Measurements from ENCODE around the gene SLC25A30. TPM values are rescaled to one million over a fixed set of nuclear protein-coding genes. Genes with fewer than 3 reads are reported as not detected.
"Not testable (repeated sequence)": the region's sequence is repeated elsewhere in the genome, so short reads cannot be mapped to it uniquely, and the experiment has no call there.

The SLC25A30 gene
- total and polyA plus RNA-seq, 4 donors, result 12.3 to 31.9 (median 21.8) TPM

DNA sequence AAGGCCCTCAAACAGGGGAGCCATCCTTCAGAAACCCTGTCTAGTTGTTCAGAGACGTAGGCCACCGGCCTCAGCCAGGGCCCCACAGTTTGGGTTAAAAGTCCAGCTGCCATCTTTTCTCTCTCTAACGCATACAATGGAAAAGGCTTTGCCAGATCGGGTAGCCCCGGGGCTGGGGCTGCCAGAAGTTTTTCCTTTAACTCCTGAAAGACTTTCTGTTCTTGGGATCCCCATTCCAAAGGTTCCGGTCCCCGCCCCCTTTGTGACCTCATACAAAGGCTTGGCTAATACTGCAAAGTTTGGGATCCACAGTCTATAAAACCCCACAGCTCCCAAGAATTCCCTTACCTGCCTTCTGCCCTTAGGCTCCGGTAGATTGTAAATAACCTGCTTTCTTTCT, 37.5 kb downstream of the SLC25A30 start:
- H3K9me3 ChIP-seq (ENCODE audit: control insufficient read depth, low read length); H3K36me3 ChIP-seq (ENCODE audit: control insufficient read depth in 1 of 2, insufficient read depth in 2 of 2, low read length in 1 of 2); intact Hi-C loops (cut with DNase I); ATAC-seq (ENCODE audit: low FRiP score); H3K4me3 ChIP-seq (ENCODE audit: low read length in 2 of 2); DNase-seq; H3K27me3 ChIP-seq (ENCODE audit: control insufficient read depth in 1 of 2, insufficient read depth in 2 of 2, low read length in 1 of 2); H3K27ac ChIP-seq (ENCODE audit: low read depth in 1 of 2, low read length in 2 of 2); H3K4me1 ChIP-seq (ENCODE audit: control insufficient read depth in 1 of 2, insufficient read depth in 2 of 2, low read length in 2 of 2): not testable (repeated sequence)
- WGBS, 2 donors, result 64 to 66% methylated on average over 6 of the region's 8 CpGs

- not testable (repeated sequence) for H3K4me1 ChIP-seq (ENCODE audit: control insufficient read depth in 1 of 2, insufficient read depth in 2 of 2, low read length in 2 of 2); H3K4me3 ChIP-seq (ENCODE audit: low read length in 2 of 2); H3K9me3 ChIP-seq (ENCODE audit: control insufficient read depth, low read length); ATAC-seq (ENCODE audit: low FRiP score); DNase-seq; H3K27me3 ChIP-seq (ENCODE audit: control insufficient read depth in 1 of 2, insufficient read depth in 2 of 2, low read length in 1 of 2); H3K36me3 ChIP-seq (ENCODE audit: control insufficient read depth in 1 of 2, insufficient read depth in 2 of 2, low read length in 1 of 2); H3K27ac ChIP-seq (ENCODE audit: low read depth in 1 of 2, low read length in 2 of 2)
- WGBS, 2 donors, result 91% methylated on average over 7 to 8 of the region's 10 CpGs
- intact Hi-C loops (cut with DNase I), result loop anchor here (10.0 kb wide), 2 partner anchors 85 to 335 kb away; partner anchors contain the start of gene COG3 (in 1 of the 2)
Measured at GRCh38 chr13:45379516-45379915, 38.7 kb downstream of the SLC25A30 start.

DNA sequence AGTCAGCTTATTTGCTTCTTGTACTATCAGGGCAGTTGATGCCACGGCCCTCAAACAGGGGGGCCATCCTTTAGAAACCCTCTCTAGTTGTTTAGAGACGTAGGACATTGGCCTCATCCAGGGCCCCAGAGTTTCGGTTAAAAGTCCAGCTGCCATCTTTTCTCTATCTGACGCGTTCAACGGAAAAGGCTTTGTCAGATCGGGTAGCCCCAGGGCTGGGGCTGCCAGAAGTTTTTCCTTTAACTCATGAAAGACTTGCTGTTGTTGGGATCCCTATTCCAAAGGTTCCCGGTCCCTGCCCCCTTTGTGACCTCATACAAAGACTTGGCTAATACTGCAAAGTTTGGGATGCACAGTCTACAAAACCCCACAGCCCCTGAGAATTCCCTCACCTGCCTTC, 39.4 kb downstream of the SLC25A30 start:
- H3K4me1 ChIP-seq (ENCODE audit: control insufficient read depth in 1 of 2, insufficient read depth in 2 of 2, low read length in 2 of 2); H3K27me3 ChIP-seq (ENCODE audit: control insufficient read depth in 1 of 2, insufficient read depth in 2 of 2, low read length in 1 of 2); H3K36me3 ChIP-seq (ENCODE audit: control insufficient read depth in 1 of 2, insufficient read depth in 2 of 2, low read length in 1 of 2); ATAC-seq (ENCODE audit: low FRiP score); H3K4me3 ChIP-seq (ENCODE audit: low read length in 2 of 2); H3K9me3 ChIP-seq (ENCODE audit: control insufficient read depth, low read length); DNase-seq; H3K27ac ChIP-seq (ENCODE audit: low read depth in 1 of 2, low read length in 2 of 2): not testable (repeated sequence)
- intact Hi-C loops (cut with DNase I), result loop anchor here (10.0 kb wide), 2 partner anchors 86 to 334 kb away; partner anchors contain the start of gene COG3 (in 1 of the 2)
- 85 to 94% methylated on average over 8 of the region's 8 CpGs for WGBS, 2 donors

DNA sequence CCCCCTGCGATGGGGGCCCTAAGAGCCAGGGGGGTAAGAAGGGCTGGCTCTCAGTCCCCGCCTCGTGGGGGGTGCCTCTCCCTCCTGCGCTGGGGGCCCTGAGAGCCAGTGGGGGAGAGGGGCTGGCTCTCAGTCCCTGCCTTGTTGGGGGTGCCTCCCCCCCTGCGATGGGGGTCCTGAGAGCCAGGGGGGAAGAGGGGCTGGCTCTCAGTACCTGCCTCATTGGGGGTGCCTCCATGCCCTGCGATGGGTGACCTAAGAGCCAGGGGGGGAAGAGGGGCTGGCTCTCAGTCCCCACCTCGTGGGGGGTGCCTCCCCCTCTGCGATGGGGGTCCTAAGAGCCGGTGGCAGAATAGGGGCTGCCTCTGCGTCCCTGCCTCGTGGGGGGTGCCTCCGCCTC, 40.9 kb downstream of the SLC25A30 start:
- not testable (repeated sequence) for H3K4me3 ChIP-seq (ENCODE audit: low read length in 2 of 2); H3K27me3 ChIP-seq (ENCODE audit: control insufficient read depth in 1 of 2, insufficient read depth in 2 of 2, low read length in 1 of 2); H3K4me1 ChIP-seq (ENCODE audit: control insufficient read depth in 1 of 2, insufficient read depth in 2 of 2, low read length in 2 of 2); ATAC-seq (ENCODE audit: low FRiP score); H3K36me3 ChIP-seq (ENCODE audit: control insufficient read depth in 1 of 2, insufficient read depth in 2 of 2, low read length in 1 of 2); H3K27ac ChIP-seq (ENCODE audit: low read depth in 1 of 2, low read length in 2 of 2); DNase-seq; H3K9me3 ChIP-seq (ENCODE audit: control insufficient read depth, low read length)
- WGBS, 2 donors, result 90 to 91% methylated on average over 9 to 12 of the region's 12 CpGs
- intact Hi-C loops (cut with DNase I), result loop anchor here (10.0 kb wide), 2 partner anchors 87 to 333 kb away; partner anchors contain the start of gene COG3 (in 1 of the 2)

DNA sequence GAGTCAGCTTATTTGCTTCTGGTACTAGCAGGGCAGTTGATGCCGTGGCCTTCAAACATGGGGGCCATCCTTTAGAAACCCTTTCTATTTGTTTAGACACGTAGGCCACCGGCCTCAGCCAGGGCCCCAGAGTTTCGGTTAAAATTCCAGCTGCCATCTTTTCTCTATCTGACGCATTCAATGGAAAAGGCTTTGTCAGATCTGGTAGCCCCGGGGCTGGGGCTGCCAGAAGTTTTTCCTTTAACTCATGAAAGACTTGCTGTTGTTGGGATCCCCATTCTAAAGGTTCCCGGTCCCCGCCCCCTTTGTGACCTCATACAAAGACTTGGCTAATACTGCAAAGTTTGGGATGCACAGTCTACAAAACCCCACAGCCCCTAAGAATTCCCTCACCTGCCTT, 41.5 kb downstream of the SLC25A30 start:
- H3K4me1 ChIP-seq (ENCODE audit: control insufficient read depth in 1 of 2, insufficient read depth in 2 of 2, low read length in 2 of 2); H3K27ac ChIP-seq (ENCODE audit: low read depth in 1 of 2, low read length in 2 of 2); H3K27me3 ChIP-seq (ENCODE audit: control insufficient read depth in 1 of 2, insufficient read depth in 2 of 2, low read length in 1 of 2); ATAC-seq (ENCODE audit: low FRiP score); H3K36me3 ChIP-seq (ENCODE audit: control insufficient read depth in 1 of 2, insufficient read depth in 2 of 2, low read length in 1 of 2); H3K4me3 ChIP-seq (ENCODE audit: low read length in 2 of 2); H3K9me3 ChIP-seq (ENCODE audit: control insufficient read depth, low read length); DNase-seq: not testable (repeated sequence)
- WGBS, 2 donors, result 86 to 92% methylated on average over 8 of the region's 8 CpGs
- intact Hi-C loops (cut with DNase I), result loop anchor here (10.0 kb wide), 2 partner anchors 88 to 332 kb away; partner anchors contain the start of gene COG3 (in 1 of the 2)

GRCh38 chr13:45374917-45375316, 43.3 kb downstream of the SLC25A30 start:
- no peaks in the 10 kb centered on the region for H3K27me3 ChIP-seq (ENCODE audit: control insufficient read depth in 1 of 2, insufficient read depth in 2 of 2, low read length in 1 of 2)
- H3K4me1 ChIP-seq (ENCODE audit: control insufficient read depth in 1 of 2, insufficient read depth in 2 of 2, low read length in 2 of 2), result no peaks in the 10 kb centered on the region
- H3K27ac ChIP-seq (ENCODE audit: low read depth in 1 of 2, low read length in 2 of 2), result no peak overlapping the region
- ATAC-seq (ENCODE audit: low FRiP score) (no peak), DNase-seq (no peak)
- no peaks in the 10 kb centered on the region for H3K9me3 ChIP-seq (ENCODE audit: control insufficient read depth, low read length)
- 94 to 98% methylated on average over 3 of the region's 3 CpGs for WGBS, 2 donors
- no peaks in the 10 kb centered on the region for H3K36me3 ChIP-seq (ENCODE audit: control insufficient read depth in 1 of 2, insufficient read depth in 2 of 2, low read length in 1 of 2)
- intact Hi-C loops (cut with DNase I), result loop anchor here (10.0 kb wide), 2 partner anchors 90 to 330 kb away; partner anchors contain the start of gene COG3 (in 1 of the 2)
- H3K4me3 ChIP-seq (ENCODE audit: low read length in 2 of 2), result no peak overlapping the region

GRCh38 chr13:45373162-45373547, 45.0 kb downstream of the SLC25A30 start:
- DNase-seq (no peak), ATAC-seq (ENCODE audit: low FRiP score) (no peak)
- H3K27me3 ChIP-seq (ENCODE audit: control insufficient read depth in 1 of 2, insufficient read depth in 2 of 2, low read length in 1 of 2), result no peaks in the 10 kb centered on the region
- no peaks in the 10 kb centered on the region for H3K9me3 ChIP-seq (ENCODE audit: control insufficient read depth, low read length)
- H3K4me1 ChIP-seq (ENCODE audit: control insufficient read depth in 1 of 2, insufficient read depth in 2 of 2, low read length in 2 of 2), result no peaks in the 10 kb centered on the region
- 85% methylated on average over 5 of the region's 5 CpGs for WGBS, 2 donors
- H3K27ac ChIP-seq (ENCODE audit: low read depth in 1 of 2, low read length in 2 of 2), result no peak overlapping the region
- intact Hi-C loops (cut with DNase I), result loop anchor here (10.0 kb wide), 2 partner anchors 92 to 328 kb away; partner anchors contain the start of gene COG3 (in 1 of the 2)
- no peak overlapping the region for H3K4me3 ChIP-seq (ENCODE audit: low read length in 2 of 2)
- no peaks in the 10 kb centered on the region for H3K36me3 ChIP-seq (ENCODE audit: control insufficient read depth in 1 of 2, insufficient read depth in 2 of 2, low read length in 1 of 2)

DNA sequence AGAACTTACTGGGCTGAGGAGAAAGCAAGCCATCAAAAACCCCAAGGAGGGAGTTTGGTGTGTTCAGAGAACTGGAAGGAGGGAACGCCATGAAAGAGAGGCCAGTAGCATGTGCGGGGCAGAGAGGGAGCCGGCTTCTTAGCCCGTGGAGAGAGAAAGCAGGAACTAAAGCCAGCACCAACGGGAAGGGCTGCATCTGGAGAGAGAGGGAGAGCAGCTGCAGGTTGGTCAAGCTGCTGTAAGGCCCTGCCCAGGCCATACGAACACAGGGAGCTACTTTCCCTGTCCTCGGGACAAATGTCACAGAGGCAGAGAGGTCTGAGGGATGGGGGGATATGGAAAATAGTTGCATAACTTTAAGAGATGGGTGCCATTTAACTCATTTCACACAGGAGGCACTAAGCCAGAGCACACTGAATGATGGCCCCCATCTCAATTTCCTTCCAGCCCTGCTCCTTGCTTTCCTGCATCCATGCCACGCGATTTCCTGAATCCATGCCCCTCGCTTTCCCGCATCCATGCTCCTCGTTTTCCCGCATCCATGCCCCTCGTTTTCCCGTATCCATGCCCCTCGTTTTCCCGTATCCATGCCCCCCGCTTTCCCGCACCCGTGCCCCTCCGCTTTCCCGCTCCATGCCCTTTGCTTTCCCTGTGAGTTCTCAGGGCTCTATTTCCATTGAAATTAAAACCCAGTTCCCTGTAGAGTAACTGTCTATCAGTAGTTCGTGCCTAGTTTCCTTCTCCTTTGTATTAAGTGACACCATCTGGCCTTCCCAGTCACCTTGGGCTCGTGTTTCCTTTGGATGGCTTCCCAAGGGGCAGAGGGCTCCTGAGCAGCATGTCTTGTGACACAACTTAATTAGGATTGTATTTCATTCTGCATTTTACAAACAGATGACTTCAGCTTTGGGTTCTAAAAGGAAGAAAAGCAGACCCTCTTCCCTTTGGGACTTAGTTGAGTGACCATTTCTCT, 45.7 kb downstream of the SLC25A30 start:
- intact Hi-C loops (cut with DNase I), result loop anchor here (10.0 kb wide), 2 partner anchors 92 to 328 kb away; partner anchors contain the start of gene COG3 (in 1 of the 2)
- DNase-seq (no peak), ATAC-seq (ENCODE audit: low FRiP score) (no peak)
- 79 to 80% methylated on average over 24 of the region's 24 CpGs for WGBS, 2 donors
- Histone ChIP-seq H3K9me3 (ENCODE audit: control insufficient read depth, low read length) (no peaks in the 10 kb centered on the region), H3K36me3 (ENCODE audit: control insufficient read depth in 1 of 2, insufficient read depth in 2 of 2, low read length in 1 of 2) (no peaks in the 10 kb centered on the region), H3K4me1 (ENCODE audit: control insufficient read depth in 1 of 2, insufficient read depth in 2 of 2, low read length in 2 of 2) (no peaks in the 10 kb centered on the region), H3K4me3 (ENCODE audit: low read length in 2 of 2) (no peak overlapping the region), H3K27ac (ENCODE audit: low read depth in 1 of 2, low read length in 2 of 2) (no peak overlapping the region), H3K27me3 (ENCODE audit: control insufficient read depth in 1 of 2, insufficient read depth in 2 of 2, low read length in 1 of 2) (no peaks in the 10 kb centered on the region)
